Neural crest cell (in vitro differentiated cells): ENCODE results near the gene ZNF791. TPM values are rescaled to one million over a fixed set of nuclear protein-coding genes. Genes with fewer than 3 reads are reported as not detected.
A peak's percentile ranks its signal among the peaks of the same experiment; 100 is the strongest.
"Not testable (repeated sequence)": the region's sequence is repeated elsewhere in the genome, so short reads cannot be mapped to it uniquely, and the experiment has no call there.

ENCODE experiments used
- DNase-seq: peaks from one replicate; pipeline ENCODE4 v3.0.0; 2021; ENCODE audit warnings: low read depth, mixed read lengths, low spot score
- H3K27ac Mint-ChIP-seq: one replicate; pipeline ENCODE4 v1.8.0; 2021; ENCODE audit warnings: mild to moderate bottlenecking, mixed read lengths; ENCODE audit not compliant: unreplicated experiment
- H3K27me3 Mint-ChIP-seq: 2 replicates; pipeline ENCODE4 v1.8.0; 2021; ENCODE audit warnings: low read depth, mild to moderate bottlenecking, mixed read lengths
- H3K36me3 Mint-ChIP-seq: 2 replicates; pipeline ENCODE4 v1.8.0; 2021; ENCODE audit warnings: low read depth, mild to moderate bottlenecking, mixed read lengths
- H3K4me1 Mint-ChIP-seq: 2 replicates; pipeline ENCODE4 v1.8.0; 2021; ENCODE audit warnings: mixed read lengths
- H3K4me3 Mint-ChIP-seq: one replicate; pipeline ENCODE4 v1.8.0; 2021; ENCODE audit warnings: mild to moderate bottlenecking, mixed read lengths
- H3K9me3 Mint-ChIP-seq: 2 replicates; pipeline ENCODE4 v1.8.0; 2021; ENCODE audit warnings: mixed read lengths
- total RNA-seq: library from RNA; stranded (reverse); gene quantifications from 2 replicates; pipeline ENCODE4 v1.2.1, GENCODE V29; 2021
- TF ChIP-seq, protein P1 (sequence below): fragments of 200-600 bp; sonication (generic); conservative IDR thresholded peaks from 2 replicates; pipeline ENCODE4 v1.5.0; 2021; ENCODE audit warnings: antibody characterized with exemption, mild to moderate bottlenecking

The ZNF791 gene
- total RNA-seq, 1 donor from 2014 or later, result 22.4 TPM

DNA sequence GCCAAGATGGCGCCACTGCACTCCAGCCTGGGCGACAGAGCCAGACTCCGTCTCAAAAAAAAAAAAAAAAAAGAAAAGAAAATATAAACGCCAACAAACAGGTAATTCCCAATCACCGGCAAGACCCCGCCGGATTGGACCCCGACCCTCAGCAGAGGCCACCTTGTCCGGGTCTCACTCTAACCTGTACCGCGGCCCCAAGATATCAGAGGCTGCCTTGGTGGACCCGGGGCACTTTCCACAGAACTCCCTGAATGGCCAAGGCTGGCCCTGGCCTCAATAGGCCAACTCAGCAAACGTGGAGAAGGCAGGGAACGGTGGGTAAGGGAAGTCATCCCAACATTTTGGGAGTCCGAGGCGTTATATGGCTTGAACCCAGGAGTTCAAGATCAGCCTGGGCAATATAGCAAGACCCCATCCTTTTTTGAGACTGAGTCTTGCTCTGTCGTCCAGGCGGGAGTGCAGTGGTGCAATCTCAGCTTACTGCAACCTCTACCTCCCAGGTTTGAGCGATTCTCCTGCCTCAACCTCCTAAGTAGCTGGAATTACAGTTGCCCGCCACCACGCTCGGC, 28.0 kb downstream of the ZNF791 start:
- Mint-ChIP-seq H3K36me3 (peaks cover 8% of the 10 kb centered on the region), H3K9me3 (peaks cover 3% of the 10 kb centered on the region), H3K4me3 (no peak overlapping the region), H3K27ac (no peak overlapping the region), H3K27me3 (peaks cover 4% of the 10 kb centered on the region), H3K4me1 (peaks cover 6% of the 10 kb centered on the region)
- no peak for DNase-seq
- TF ChIP-seq, protein P1, sequence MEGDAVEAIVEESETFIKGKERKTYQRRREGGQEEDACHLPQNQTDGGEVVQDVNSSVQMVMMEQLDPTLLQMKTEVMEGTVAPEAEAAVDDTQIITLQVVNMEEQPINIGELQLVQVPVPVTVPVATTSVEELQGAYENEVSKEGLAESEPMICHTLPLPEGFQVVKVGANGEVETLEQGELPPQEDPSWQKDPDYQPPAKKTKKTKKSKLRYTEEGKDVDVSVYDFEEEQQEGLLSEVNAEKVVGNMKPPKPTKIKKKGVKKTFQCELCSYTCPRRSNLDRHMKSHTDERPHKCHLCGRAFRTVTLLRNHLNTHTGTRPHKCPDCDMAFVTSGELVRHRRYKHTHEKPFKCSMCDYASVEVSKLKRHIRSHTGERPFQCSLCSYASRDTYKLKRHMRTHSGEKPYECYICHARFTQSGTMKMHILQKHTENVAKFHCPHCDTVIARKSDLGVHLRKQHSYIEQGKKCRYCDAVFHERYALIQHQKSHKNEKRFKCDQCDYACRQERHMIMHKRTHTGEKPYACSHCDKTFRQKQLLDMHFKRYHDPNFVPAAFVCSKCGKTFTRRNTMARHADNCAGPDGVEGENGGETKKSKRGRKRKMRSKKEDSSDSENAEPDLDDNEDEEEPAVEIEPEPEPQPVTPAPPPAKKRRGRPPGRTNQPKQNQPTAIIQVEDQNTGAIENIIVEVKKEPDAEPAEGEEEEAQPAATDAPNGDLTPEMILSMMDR, result no peak

GRCh38 chr19:12639901-12640613, 29.3 kb downstream of the ZNF791 start:
- TF ChIP-seq, protein P1, result peak; percentile 83
- peaks cover 3% of the 10 kb centered on the region for H3K9me3 Mint-ChIP-seq
- H3K4me3 Mint-ChIP-seq, result peak overlapping the region; percentile 42
- no peak overlapping the region for H3K27ac Mint-ChIP-seq
- peak; percentile 83 for DNase-seq
- H3K27me3 Mint-ChIP-seq, result peaks cover 4% of the 10 kb centered on the region
- H3K4me1 Mint-ChIP-seq, result peaks cover 6% of the 10 kb centered on the region
- H3K36me3 Mint-ChIP-seq, result peaks cover 8% of the 10 kb centered on the region

DNA sequence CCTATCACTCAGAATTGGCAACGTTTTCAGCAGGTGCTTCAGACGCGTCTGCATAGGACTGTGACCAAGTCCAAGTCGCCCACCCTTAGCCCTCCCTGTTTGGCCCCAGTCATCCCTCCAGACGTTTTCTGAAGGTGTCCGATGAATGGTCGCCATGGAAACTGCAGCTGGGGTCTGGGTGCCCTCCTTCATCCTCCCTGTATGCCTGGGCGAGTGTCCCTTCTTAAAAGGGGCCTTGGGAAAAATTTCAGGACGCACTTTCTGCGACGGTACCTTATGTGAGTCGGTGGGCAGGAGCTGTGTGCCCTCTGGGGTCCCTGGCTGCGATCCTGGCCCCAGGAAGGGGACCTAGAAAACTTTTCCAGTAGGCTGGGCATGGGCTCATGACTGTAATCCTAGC, 30.7 kb downstream of the ZNF791 start:
- peaks cover 3% of the 10 kb centered on the region for H3K9me3 Mint-ChIP-seq

GRCh38 chr19:12642506-12642905, 31.8 kb downstream of the ZNF791 start:
- peaks cover 6% of the 10 kb centered on the region for H3K4me1 Mint-ChIP-seq
- H3K4me3 Mint-ChIP-seq, result no peak overlapping the region
- H3K27me3 Mint-ChIP-seq, result peaks cover 4% of the 10 kb centered on the region
- peaks cover 3% of the 10 kb centered on the region for H3K9me3 Mint-ChIP-seq
- no peak for DNase-seq
- H3K36me3 Mint-ChIP-seq, result peaks cover 9% of the 10 kb centered on the region
- TF ChIP-seq, protein P1, result no peak
- H3K27ac Mint-ChIP-seq, result no peak overlapping the region

More for the DNA sequence above, 30.7 kb downstream of the ZNF791 start:
- Mint-ChIP-seq H3K27ac (no peak overlapping the region), H3K4me1 (peaks cover 6% of the 10 kb centered on the region), H3K36me3 (peaks cover 11% of the 10 kb centered on the region), H3K4me3 (no peak overlapping the region), H3K27me3 (peaks cover 4% of the 10 kb centered on the region)
- TF ChIP-seq, protein P1, result no peak
- DNase-seq, result no peak

- not testable (repeated sequence) for H3K36me3 Mint-ChIP-seq, H3K27me3 Mint-ChIP-seq, DNase-seq, H3K9me3 Mint-ChIP-seq, H3K4me1 Mint-ChIP-seq, H3K27ac Mint-ChIP-seq, H3K4me3 Mint-ChIP-seq
Observed at GRCh38 chr19:12643716-12644115, 33.0 kb downstream of the ZNF791 start.

GRCh38 chr19:12646551-12646950, 35.8 kb downstream of the ZNF791 start:
- Mint-ChIP-seq H3K4me1 (no peaks in the 10 kb centered on the region), H3K9me3 (no peaks in the 10 kb centered on the region), H3K27ac (peak overlapping the region; percentile 84), H3K27me3 (no peaks in the 10 kb centered on the region), H3K36me3 (peaks cover 12% of the 10 kb centered on the region), H3K4me3 (no peak overlapping the region)
- TF ChIP-seq, protein P1, result no peak
- DNase-seq, result no peak
